Measurements from ENCODE around the gene ARHGAP15.

DNA sequence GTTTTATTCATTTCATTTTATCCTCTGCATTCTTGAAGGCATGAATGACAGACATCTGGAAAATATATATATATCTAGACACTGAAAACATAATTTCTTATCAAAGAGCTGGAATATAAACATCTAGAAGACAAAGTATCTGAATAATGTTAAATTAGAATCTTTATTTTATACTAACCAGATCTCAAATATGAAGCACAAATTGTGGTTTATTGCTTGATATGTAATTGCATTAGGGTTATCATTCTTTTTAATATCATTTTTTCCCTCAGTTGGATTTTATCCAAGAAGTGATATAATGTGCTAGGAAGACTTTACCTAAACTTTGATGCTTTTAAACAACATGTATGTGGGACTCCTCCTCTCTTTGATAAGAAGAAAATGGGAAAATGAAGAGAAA lies 331.2 kb downstream of the ARHGAP15 start:
- TF ChIP-seq, protein P1, sequence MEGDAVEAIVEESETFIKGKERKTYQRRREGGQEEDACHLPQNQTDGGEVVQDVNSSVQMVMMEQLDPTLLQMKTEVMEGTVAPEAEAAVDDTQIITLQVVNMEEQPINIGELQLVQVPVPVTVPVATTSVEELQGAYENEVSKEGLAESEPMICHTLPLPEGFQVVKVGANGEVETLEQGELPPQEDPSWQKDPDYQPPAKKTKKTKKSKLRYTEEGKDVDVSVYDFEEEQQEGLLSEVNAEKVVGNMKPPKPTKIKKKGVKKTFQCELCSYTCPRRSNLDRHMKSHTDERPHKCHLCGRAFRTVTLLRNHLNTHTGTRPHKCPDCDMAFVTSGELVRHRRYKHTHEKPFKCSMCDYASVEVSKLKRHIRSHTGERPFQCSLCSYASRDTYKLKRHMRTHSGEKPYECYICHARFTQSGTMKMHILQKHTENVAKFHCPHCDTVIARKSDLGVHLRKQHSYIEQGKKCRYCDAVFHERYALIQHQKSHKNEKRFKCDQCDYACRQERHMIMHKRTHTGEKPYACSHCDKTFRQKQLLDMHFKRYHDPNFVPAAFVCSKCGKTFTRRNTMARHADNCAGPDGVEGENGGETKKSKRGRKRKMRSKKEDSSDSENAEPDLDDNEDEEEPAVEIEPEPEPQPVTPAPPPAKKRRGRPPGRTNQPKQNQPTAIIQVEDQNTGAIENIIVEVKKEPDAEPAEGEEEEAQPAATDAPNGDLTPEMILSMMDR (IDR thresholded peaks at IDR 0.05), result no peak
- TF ChIP-seq POLR2AphosphoS5 (IDR thresholded peaks at IDR 0.05) (no peak), POLR2A (IDR thresholded peaks at IDR 0.05) (no peak)

All from transverse colon (tissue), 4 donors.